Neural crest cell (in vitro differentiated cells): ENCODE measurements around the gene SHISA9. TPM values are rescaled to one million over a fixed set of nuclear protein-coding genes. Genes with fewer than 3 reads are reported as not detected.

Experiments used
- DNase-seq: peaks from one replicate; pipeline ENCODE4 v3.0.0; 2021; ENCODE audit warnings: low read depth, mixed read lengths, low spot score
- H3K27ac Mint-ChIP-seq: one replicate; pipeline ENCODE4 v1.8.0; 2021; ENCODE audit warnings: mild to moderate bottlenecking, mixed read lengths; ENCODE audit not compliant: unreplicated experiment
- H3K27me3 Mint-ChIP-seq: 2 replicates; pipeline ENCODE4 v1.8.0; 2021; ENCODE audit warnings: low read depth, mild to moderate bottlenecking, mixed read lengths
- H3K36me3 Mint-ChIP-seq: 2 replicates; pipeline ENCODE4 v1.8.0; 2021; ENCODE audit warnings: low read depth, mild to moderate bottlenecking, mixed read lengths
- H3K4me1 Mint-ChIP-seq: 2 replicates; pipeline ENCODE4 v1.8.0; 2021; ENCODE audit warnings: mixed read lengths
- H3K4me3 Mint-ChIP-seq: one replicate; pipeline ENCODE4 v1.8.0; 2021; ENCODE audit warnings: mild to moderate bottlenecking, mixed read lengths
- H3K9me3 Mint-ChIP-seq: 2 replicates; pipeline ENCODE4 v1.8.0; 2021; ENCODE audit warnings: mixed read lengths
- CTCF ChIP-seq: fragments of 200-600 bp; sonication (generic); conservative IDR thresholded peaks from 2 replicates; pipeline ENCODE4 v1.5.0; 2021; ENCODE audit warnings: antibody characterized with exemption, mild to moderate bottlenecking
- total RNA-seq: library from RNA; stranded (reverse); gene quantifications from 2 replicates; pipeline ENCODE4 v1.2.1, GENCODE V29; 2021

Gene SHISA9
- total RNA-seq, 1 donor from 2014 or later = 1.3 TPM

GRCh38 chr16:13165024-13165423, 263.6 kb downstream of the SHISA9 start:
- Mint-ChIP-seq H3K4me3 (no peak overlapping the region), H3K4me1 (no peaks in the 10 kb centered on the region), H3K9me3 (peaks cover 9% of the 10 kb centered on the region), H3K27me3 (peaks cover 10% of the 10 kb centered on the region), H3K36me3 (peaks cover 2% of the 10 kb centered on the region), H3K27ac (no peak overlapping the region)
- DNase-seq = no peak
- no peak for TF ChIP-seq CTCF

- no peak for TF ChIP-seq CTCF
- Mint-ChIP-seq H3K27ac (no peak overlapping the region), H3K4me3 (no peak overlapping the region), H3K36me3 (peaks cover 2% of the 10 kb centered on the region), H3K27me3 (peaks cover 4% of the 10 kb centered on the region), H3K4me1 (peaks cover 14% of the 10 kb centered on the region), H3K9me3 (peaks cover 9% of the 10 kb centered on the region)
- no peak for DNase-seq
These were observed 266.7 kb downstream of the SHISA9 start for GRCh38 chr16:13168091-13168572.

- peaks cover 4% of the 10 kb centered on the region for H3K27me3 Mint-ChIP-seq
- no peak overlapping the region for H3K27ac Mint-ChIP-seq
These were observed 269.9 kb downstream of the SHISA9 start for GRCh38 chr16:13171313-13171712.

GRCh38 chr16:13176711-13177110, 275.3 kb downstream of the SHISA9 start:
- H3K9me3 Mint-ChIP-seq = no peaks in the 10 kb centered on the region
- H3K4me1 Mint-ChIP-seq = peaks cover 4% of the 10 kb centered on the region
- peaks cover 9% of the 10 kb centered on the region for H3K27me3 Mint-ChIP-seq
- no peaks in the 10 kb centered on the region for H3K36me3 Mint-ChIP-seq
- H3K27ac Mint-ChIP-seq = no peak overlapping the region
- no peak overlapping the region for H3K4me3 Mint-ChIP-seq
- DNase-seq = no peak
- TF ChIP-seq CTCF = no peak

More at GRCh38 chr16:13171313-13171712, 269.9 kb downstream of the SHISA9 start:
- H3K36me3 Mint-ChIP-seq = no peaks in the 10 kb centered on the region
- TF ChIP-seq CTCF = no peak
- H3K4me1 Mint-ChIP-seq = peaks cover 14% of the 10 kb centered on the region
- peaks cover 2% of the 10 kb centered on the region for H3K9me3 Mint-ChIP-seq
- DNase-seq = no peak
- no peak overlapping the region for H3K4me3 Mint-ChIP-seq

GRCh38 chr16:13178318-13178717, 276.9 kb downstream of the SHISA9 start:
- no peaks in the 10 kb centered on the region for H3K4me1 Mint-ChIP-seq
- no peak overlapping the region for H3K4me3 Mint-ChIP-seq
- DNase-seq = no peak
- peaks cover 13% of the 10 kb centered on the region for H3K27me3 Mint-ChIP-seq
- no peak for TF ChIP-seq CTCF
- no peaks in the 10 kb centered on the region for H3K9me3 Mint-ChIP-seq
- H3K36me3 Mint-ChIP-seq = no peaks in the 10 kb centered on the region
- no peak overlapping the region for H3K27ac Mint-ChIP-seq
